ENCODE measurements around the gene ZDHHC14. TPM values are rescaled to one million over a fixed set of nuclear protein-coding genes. Genes with fewer than 3 reads are reported as not detected.
"Not testable (repeated sequence)": the region's sequence is repeated elsewhere in the genome, so short reads cannot be mapped to it uniquely, and the experiment has no call there.

The ZDHHC14 gene
- total RNA-seq, 1 experiment from 2014 or later: 3.2 TPM

GRCh38 chr6:157460182-157460999 lies 79.4 kb downstream of the ZDHHC14 start:
- Histone ChIP-seq H3K27ac (ENCODE audit: low read depth, low read length, poor library complexity, severe bottlenecking) (no peak overlapping the region), H3K4me3 (ENCODE audit: low read depth, low read length, poor library complexity, severe bottlenecking) (no peak overlapping the region), H3K36me3 (ENCODE audit: insufficient read depth, low read length, poor library complexity, severe bottlenecking) (no peaks in the 10 kb centered on the region), H3K4me1 (ENCODE audit: insufficient read depth, low read length, poor library complexity, severe bottlenecking) (peaks cover 5% of the 10 kb centered on the region), H3K27me3 (replicated peaks; ENCODE audit: insufficient read depth, low read depth, low read length, poor library complexity) (no peaks in the 10 kb centered on the region), H3K9me3 (ENCODE audit: low read depth, low read length, poor library complexity, severe bottlenecking) (no peaks in the 10 kb centered on the region)
- TF ChIP-seq CTCF (conservative IDR thresholded peaks at IDR 0.05; ENCODE audit: low read depth, low read length): no peak
- no peak for TF ChIP-seq EZH2 (IDR thresholded peaks at IDR 0.05; ENCODE audit: borderline replicate concordance, low read depth, low read length, poor library complexity, severe bottlenecking)
- ChIA-PET POLR2A (ENCODE audit: low non-redundant PET) (interaction anchor here (0.7 kb wide), 1 partner anchor 27 kb away, joined by 11 read pairs; no protein-coding TSS in a partner anchor), CTCF (no interaction called here)
- BruUV-seq (replicated peaks): no TSS peak
- DNase-seq (ENCODE audit: low spot score): no peak
- intact Hi-C loops (cut with micrococcal nuclease; ENCODE audit: unreplicated experiment): no loop called here

- Histone ChIP-seq H3K27me3 (replicated peaks; ENCODE audit: insufficient read depth, low read depth, low read length, poor library complexity) (no peaks in the 10 kb centered on the region), H3K4me3 (ENCODE audit: low read depth, low read length, poor library complexity, severe bottlenecking) (no peak overlapping the region), H3K4me1 (ENCODE audit: insufficient read depth, low read length, poor library complexity, severe bottlenecking) (peaks cover 5% of the 10 kb centered on the region), H3K9me3 (ENCODE audit: low read depth, low read length, poor library complexity, severe bottlenecking) (no peaks in the 10 kb centered on the region), H3K27ac (ENCODE audit: low read depth, low read length, poor library complexity, severe bottlenecking) (no peak overlapping the region), H3K36me3 (ENCODE audit: insufficient read depth, low read length, poor library complexity, severe bottlenecking) (no peaks in the 10 kb centered on the region)
- CTCF ChIA-PET: no interaction called here
- no TSS peak for BruUV-seq (replicated peaks)
- POLR2A ChIA-PET (ENCODE audit: low non-redundant PET): interaction anchor here (0.7 kb wide), 1 partner anchor 27 kb away, joined by 11 read pairs; no protein-coding TSS in a partner anchor
- intact Hi-C loops (cut with micrococcal nuclease; ENCODE audit: unreplicated experiment): no loop called here
- TF ChIP-seq EZH2 (IDR thresholded peaks at IDR 0.05; ENCODE audit: borderline replicate concordance, low read depth, low read length, poor library complexity, severe bottlenecking) (no peak), CTCF (conservative IDR thresholded peaks at IDR 0.05; ENCODE audit: low read depth, low read length) (no peak)
- DNase-seq (ENCODE audit: low spot score): no peak
Observed at GRCh38 chr6:157461000-157461915, 80.3 kb downstream of the ZDHHC14 start.

DNA sequence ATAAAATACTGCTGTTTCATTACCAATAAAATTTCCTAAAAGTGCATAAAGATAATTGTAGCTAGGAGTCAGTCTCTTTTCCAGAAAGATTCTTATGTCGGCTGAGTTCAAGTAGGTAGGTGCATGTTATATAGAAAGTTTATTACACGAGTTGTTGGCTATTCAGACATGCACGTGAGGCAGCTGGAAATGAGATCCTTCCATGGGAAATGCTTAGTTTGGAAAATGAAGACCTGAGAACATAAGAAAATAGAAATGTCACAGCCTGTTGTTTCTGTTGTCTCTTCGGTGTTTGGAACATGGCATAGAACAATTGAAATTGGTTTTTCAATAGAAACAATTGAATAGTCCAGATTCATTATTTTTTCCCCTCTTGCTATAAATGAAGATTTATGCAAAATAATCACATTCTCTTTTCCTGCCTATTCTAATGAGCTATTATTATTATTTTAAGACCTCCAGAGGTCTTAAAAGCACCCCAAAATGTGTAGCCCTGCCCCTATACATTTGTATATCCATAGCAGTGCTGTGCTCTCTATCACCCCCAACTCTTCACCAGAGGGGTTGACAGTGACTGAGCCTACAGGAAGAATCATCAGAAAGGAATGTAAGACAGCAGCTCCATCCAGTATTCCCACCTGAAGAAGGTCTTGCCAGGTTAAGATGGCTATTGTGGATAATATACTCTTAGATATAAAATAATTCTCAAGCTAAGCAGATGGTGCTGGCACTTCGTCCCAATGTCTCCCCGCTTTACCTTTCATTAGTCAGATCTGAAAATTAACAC lies 82.2 kb downstream of the ZDHHC14 start:
- POLR2A ChIA-PET (ENCODE audit: low non-redundant PET): interaction anchor here (0.6 kb wide), 1 partner anchor 177 kb away, joined by 4 read pairs; no protein-coding TSS in a partner anchor
- no peak for TF ChIP-seq CTCF (conservative IDR thresholded peaks at IDR 0.05; ENCODE audit: low read depth, low read length)
- no peak for TF ChIP-seq EZH2 (IDR thresholded peaks at IDR 0.05; ENCODE audit: borderline replicate concordance, low read depth, low read length, poor library complexity, severe bottlenecking)
- Histone ChIP-seq H3K4me1 (ENCODE audit: insufficient read depth, low read length, poor library complexity, severe bottlenecking) (peaks cover 5% of the 10 kb centered on the region), H3K4me3 (ENCODE audit: low read depth, low read length, poor library complexity, severe bottlenecking) (no peak overlapping the region), H3K27ac (ENCODE audit: low read depth, low read length, poor library complexity, severe bottlenecking) (no peak overlapping the region), H3K9me3 (ENCODE audit: low read depth, low read length, poor library complexity, severe bottlenecking) (no peaks in the 10 kb centered on the region), H3K36me3 (ENCODE audit: insufficient read depth, low read length, poor library complexity, severe bottlenecking) (no peaks in the 10 kb centered on the region), H3K27me3 (replicated peaks; ENCODE audit: insufficient read depth, low read depth, low read length, poor library complexity) (no peaks in the 10 kb centered on the region)
- no TSS peak for BruUV-seq (replicated peaks)
- CTCF ChIA-PET: no interaction called here
- DNase-seq (ENCODE audit: low spot score): no peak
- intact Hi-C loops (cut with micrococcal nuclease; ENCODE audit: unreplicated experiment): no loop called here

DNA sequence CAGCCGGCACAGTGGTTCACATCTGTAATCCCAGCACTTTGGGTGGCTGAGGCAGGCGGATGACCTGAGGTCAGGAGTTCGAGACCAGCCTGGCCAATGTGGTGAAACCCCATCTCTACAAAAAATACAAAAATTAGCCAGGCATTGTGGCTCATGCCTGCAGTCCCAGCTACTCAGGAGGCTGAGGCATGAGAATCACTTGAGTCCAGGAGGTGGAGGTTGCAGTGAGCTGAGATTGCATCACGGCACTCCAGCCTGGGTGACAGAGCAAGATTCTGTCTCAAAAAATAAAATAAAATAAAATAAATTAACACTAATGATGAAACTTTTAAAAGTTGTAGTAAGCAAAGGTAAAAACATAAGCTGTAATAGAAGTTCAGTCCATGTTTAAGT lies 82.7 kb downstream of the ZDHHC14 start:
- not testable (repeated sequence) for H3K27ac ChIP-seq (ENCODE audit: low read depth, low read length, poor library complexity, severe bottlenecking)
- POLR2A ChIA-PET (ENCODE audit: low non-redundant PET): interaction anchor here (0.6 kb wide), 1 partner anchor 177 kb away, joined by 4 read pairs; no protein-coding TSS in a partner anchor

More for the DNA sequence above, 82.7 kb downstream of the ZDHHC14 start:
- H3K4me3 ChIP-seq (ENCODE audit: low read depth, low read length, poor library complexity, severe bottlenecking); H3K36me3 ChIP-seq (ENCODE audit: insufficient read depth, low read length, poor library complexity, severe bottlenecking); H3K9me3 ChIP-seq (ENCODE audit: low read depth, low read length, poor library complexity, severe bottlenecking); H3K27me3 ChIP-seq (replicated peaks; ENCODE audit: insufficient read depth, low read depth, low read length, poor library complexity); CTCF ChIA-PET; H3K4me1 ChIP-seq (ENCODE audit: insufficient read depth, low read length, poor library complexity, severe bottlenecking); intact Hi-C loops (cut with micrococcal nuclease; ENCODE audit: unreplicated experiment); BruUV-seq (replicated peaks); DNase-seq (ENCODE audit: low spot score): not testable (repeated sequence)

All from A673 (cell line).